BLaER1 treated with 17β-estradiol and CSF1 and Interleukin-3, amounts not matched to agents 10 nM and 100 nM (cell line): Measurements from ENCODE around the gene RPP25L.

ENCODE experiments used
- H3K27ac ChIP-seq, 11 experiments: shearing (Covaris generic); formaldehyde crosslinking; 2 replicates each; pipeline ENCODE4 v1.8.1; 2022
- H3K27me3 ChIP-seq, 11 experiments: shearing (Covaris generic); formaldehyde crosslinking; 2 replicates each; pipeline ENCODE4 v1.8.1; 2022
- H3K36me3 ChIP-seq, 11 experiments: shearing (Covaris generic); formaldehyde crosslinking; 2 replicates each; pipeline ENCODE4 v1.8.1; 2022
- H3K4me1 ChIP-seq, 10 experiments: shearing (Covaris generic); formaldehyde crosslinking; 2 replicates each; pipeline ENCODE4 v1.8.1; 2022
- H3K4me2 ChIP-seq, 11 experiments: shearing (Covaris generic); formaldehyde crosslinking; 2 replicates each; pipeline ENCODE4 v1.8.1; 2022
- H3K4me3 ChIP-seq, 10 experiments: shearing (Covaris generic); formaldehyde crosslinking; 2 replicates each; pipeline ENCODE4 v1.8.1; 2022
- H3K9ac ChIP-seq, 11 experiments: shearing (Covaris generic); formaldehyde crosslinking; 2 replicates each; pipeline ENCODE4 v1.8.1; 2022
- H3K9me3 ChIP-seq, 11 experiments: shearing (Covaris generic); formaldehyde crosslinking; replicated peaks in 1 of 11; 2 replicates each; pipeline ENCODE4 v1.8.1; 2022
- H4K20me1 ChIP-seq, 11 experiments: shearing (Covaris generic); formaldehyde crosslinking; 2 replicates each; pipeline ENCODE4 v1.8.1; 2022
- Cebpa-rat ChIP-seq, 11 experiments: shearing (Covaris generic); IDR thresholded peaks; 2 replicates each; pipeline ENCODE4 v1.8.1; 2022

Gene RPP25L

GRCh38 chr9:34652602-34653000 is 40.7 kb upstream of the RPP25L start:
- no peak for TF ChIP-seq Cebpa-rat (IDR thresholded peaks at IDR 0.05)
- H3K36me3 ChIP-seq, result peaks cover 29 to 40% (median 34%) of the 10 kb centered on the region in 11 experiments
- 0 out of 22 replicates have a peak overlapping the region, but pooled peaks of 1 of the 11 experiments have one; percentile 20 for H3K27ac ChIP-seq
- peaks cover 0 to 13% (median 6%) of the 10 kb centered on the region in 11 experiments; a peak in 11 of 22 replicates for H4K20me1 ChIP-seq
- H3K9me3 ChIP-seq, result no peaks in the 10 kb centered on the region
- no peak overlapping the region; a peak in 1 of 22 replicates for H3K9ac ChIP-seq
- H3K4me3 ChIP-seq, result no peak overlapping the region
- H3K4me2 ChIP-seq, result peak overlapping the region in 8 of 11 experiments; percentile 9 to 42 (median 28); a peak in 6 of 22 replicates
- peaks cover 22 to 39% (median 29%) of the 10 kb centered on the region in 10 experiments for H3K4me1 ChIP-seq
- H3K27me3 ChIP-seq, result no peaks in the 10 kb centered on the region

- Histone ChIP-seq H3K27ac (0 out of 22 replicates have a peak within 1 kb of the TSS, but pooled peaks of 1 of the 11 experiments have one; percentile 20), H3K4me1 (peaks cover 28 to 44% (median 34%) of the 10 kb centered on the region in 10 experiments), H3K36me3 (peaks cover 29 to 40% (median 34%) of the 10 kb centered on the region in 11 experiments), H4K20me1 (peaks cover 0 to 17% (median 11%) of the 10 kb centered on the region in 11 experiments; a peak in 11 of 22 replicates), H3K27me3 (no peaks in the 10 kb centered on the region), H3K9me3 (no peaks in the 10 kb centered on the region), H3K9ac (peak within 1 kb of the TSS in 2 of 11 experiments; percentile 10 to 15; a peak in 2 of 22 replicates), H3K4me2 (peak within 1 kb of the TSS in 9 of 11 experiments; percentile 9 to 42 (median 27); a peak in 10 of 22 replicates), H3K4me3 (no peak within 1 kb of the TSS)
- no peak for TF ChIP-seq Cebpa-rat (IDR thresholded peaks at IDR 0.05)
These were observed 40.1 kb upstream of the RPP25L start, which contains the start of gene IL11RA for GRCh38 chr9:34651876-34652601. TSS of gene IL11RA (plus strand) at chr9:34652185. CDS start at chr9:34655218, 3,033 bp downstream.

GRCh38 chr9:34651321-34651720 is 39.4 kb upstream of the RPP25L start:
- no peak overlapping the region for H3K27ac ChIP-seq
- no peak overlapping the region for H3K9ac ChIP-seq
- no peak overlapping the region for H3K4me3 ChIP-seq
- peaks cover 29 to 40% (median 34%) of the 10 kb centered on the region in 11 experiments for H3K36me3 ChIP-seq
- H3K4me2 ChIP-seq, result no peak overlapping the region
- H3K9me3 ChIP-seq, result no peaks in the 10 kb centered on the region
- H4K20me1 ChIP-seq, result peaks cover 0 to 17% (median 11%) of the 10 kb centered on the region in 11 experiments; a peak in 11 of 22 replicates
- no peaks in the 10 kb centered on the region for H3K27me3 ChIP-seq
- TF ChIP-seq Cebpa-rat (IDR thresholded peaks at IDR 0.05), result no peak
- H3K4me1 ChIP-seq, result peaks cover 29 to 45% (median 34%) of the 10 kb centered on the region in 10 experiments

DNA sequence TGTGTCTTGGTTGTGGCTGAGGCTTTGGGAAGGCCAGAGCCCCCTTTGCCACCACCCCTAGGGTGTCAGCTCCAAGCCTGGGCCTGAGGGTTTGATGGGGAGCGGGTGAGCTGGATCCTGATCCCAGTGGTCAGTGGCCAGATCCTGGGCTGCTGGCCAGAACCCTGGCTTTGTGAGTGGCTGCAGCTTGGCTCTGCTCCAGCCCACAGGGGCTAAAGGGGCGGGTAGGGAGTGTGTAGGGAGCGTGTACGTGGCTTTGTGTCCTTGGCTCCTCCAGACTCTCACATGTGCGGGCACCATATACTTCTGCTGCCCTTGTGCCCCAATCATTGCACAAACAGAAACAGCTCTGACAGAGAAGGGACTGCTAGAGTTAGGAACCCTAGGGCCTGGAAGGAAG is 38.9 kb upstream of the RPP25L start:
- Histone ChIP-seq H3K9me3 (no peaks in the 10 kb centered on the region), H4K20me1 (peaks cover 0 to 17% (median 11%) of the 10 kb centered on the region in 11 experiments; a peak in 11 of 22 replicates), H3K27ac (no peak overlapping the region), H3K27me3 (no peaks in the 10 kb centered on the region), H3K36me3 (peaks cover 29 to 40% (median 34%) of the 10 kb centered on the region in 11 experiments), H3K4me2 (no peak overlapping the region), H3K9ac (no peak overlapping the region), H3K4me1 (peaks cover 34 to 49% (median 39%) of the 10 kb centered on the region in 10 experiments), H3K4me3 (no peak overlapping the region)
- TF ChIP-seq Cebpa-rat (IDR thresholded peaks at IDR 0.05), result no peak

- Histone ChIP-seq H3K27ac (no peak overlapping the region), H3K27me3 (no peaks in the 10 kb centered on the region), H3K4me3 (0 out of 20 replicates have a peak overlapping the region, but pooled peaks of 1 of the 10 experiments have one; percentile 82), H3K9ac (no peak overlapping the region), H3K36me3 (peaks cover 29 to 40% (median 34%) of the 10 kb centered on the region in 11 experiments), H4K20me1 (peaks cover 0 to 17% (median 11%) of the 10 kb centered on the region in 11 experiments; a peak in 11 of 22 replicates), H3K4me2 (peak overlapping the region in 10 of 11 experiments; percentile 91 to 100 (median 98); a peak in 12 of 22 replicates), H3K4me1 (peaks cover 35 to 49% (median 39%) of the 10 kb centered on the region in 10 experiments), H3K9me3 (no peaks in the 10 kb centered on the region)
- TF ChIP-seq Cebpa-rat (IDR thresholded peaks at IDR 0.05), result no peak
These were observed 36.8 kb upstream of the RPP25L start for GRCh38 chr9:34648673-34649072.

DNA sequence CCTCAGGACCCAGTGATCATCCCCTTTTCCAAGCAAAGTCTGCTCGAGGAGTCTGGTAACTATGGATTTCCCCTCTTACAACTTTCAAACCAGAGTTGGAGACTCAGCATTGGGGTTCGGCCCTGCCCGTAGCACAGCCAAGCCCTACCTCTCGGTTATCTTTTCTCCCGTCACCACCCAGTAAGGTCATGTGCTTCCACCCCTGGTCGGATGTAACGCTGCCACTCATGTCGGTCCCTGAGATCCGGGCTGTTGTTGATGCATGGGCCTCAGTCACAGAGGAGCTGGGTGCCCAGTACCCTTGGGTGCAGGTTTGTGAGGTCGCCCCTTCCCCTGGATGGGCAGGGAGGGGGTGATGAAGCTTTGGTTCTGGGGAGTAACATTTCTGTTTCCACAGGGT is 35.8 kb upstream of the RPP25L start:
- Histone ChIP-seq H3K4me2 (peak overlapping the region; percentile 91 to 100 (median 98)), H3K36me3 (peaks cover 29 to 40% (median 34%) of the 10 kb centered on the region in 11 experiments), H3K4me1 (peaks cover 26 to 40% (median 29%) of the 10 kb centered on the region in 10 experiments), H3K4me3 (peak overlapping the region; percentile 68 to 83 (median 78)), H3K27me3 (no peaks in the 10 kb centered on the region), H3K9me3 (no peaks in the 10 kb centered on the region), H4K20me1 (peaks cover 0 to 17% (median 11%) of the 10 kb centered on the region in 11 experiments; a peak in 11 of 22 replicates), H3K9ac (peak overlapping the region; percentile 80 to 86 (median 84); a peak in 21 of 22 replicates), H3K27ac (peak overlapping the region in 8 of 11 experiments; percentile 74 to 83 (median 80); a peak in 10 of 22 replicates)
- no peak for TF ChIP-seq Cebpa-rat (IDR thresholded peaks at IDR 0.05)

DNA sequence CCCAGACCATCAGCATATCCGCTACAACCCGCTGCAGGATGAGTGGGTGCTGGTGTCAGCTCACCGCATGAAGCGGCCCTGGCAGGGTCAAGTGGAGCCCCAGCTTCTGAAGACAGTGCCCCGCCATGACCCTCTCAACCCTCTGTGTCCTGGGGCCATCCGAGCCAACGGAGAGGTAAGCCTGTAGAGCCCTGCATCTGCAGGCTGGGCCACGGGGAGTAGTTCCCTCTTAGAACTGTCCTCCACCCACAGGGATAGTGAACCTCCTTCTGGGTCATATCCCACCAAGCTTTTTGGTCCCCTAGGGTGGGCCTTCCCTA is 35.1 kb upstream of the RPP25L start:
- no peak for TF ChIP-seq Cebpa-rat (IDR thresholded peaks at IDR 0.05)
- Histone ChIP-seq H3K27me3 (no peaks in the 10 kb centered on the region), H4K20me1 (peaks cover 0 to 17% (median 11%) of the 10 kb centered on the region in 11 experiments; a peak in 11 of 22 replicates), H3K9me3 (no peaks in the 10 kb centered on the region), H3K4me1 (peaks cover 23 to 34% (median 27%) of the 10 kb centered on the region in 10 experiments), H3K27ac (peak overlapping the region; percentile 40 to 83 (median 77); a peak in 21 of 22 replicates), H3K36me3 (peaks cover 29 to 40% (median 34%) of the 10 kb centered on the region in 11 experiments), H3K9ac (peak overlapping the region; percentile 80 to 86 (median 84)), H3K4me2 (peak overlapping the region; percentile 91 to 100 (median 98)), H3K4me3 (peak overlapping the region; percentile 68 to 83 (median 78))

- peak within 1 kb of the TSS; percentile 91 to 100 (median 98) for H3K4me2 ChIP-seq
- H3K4me1 ChIP-seq, result peaks cover 20 to 33% (median 28%) of the 10 kb centered on the region in 10 experiments
- peaks cover 29 to 35% (median 34%) of the 10 kb centered on the region in 11 experiments for H3K36me3 ChIP-seq
- no peaks in the 10 kb centered on the region for H3K27me3 ChIP-seq
- peak within 1 kb of the TSS; percentile 40 to 83 (median 77); a peak in 21 of 22 replicates for H3K27ac ChIP-seq
- TF ChIP-seq Cebpa-rat (IDR thresholded peaks at IDR 0.05), result no peak
- peak within 1 kb of the TSS; percentile 68 to 83 (median 78) for H3K4me3 ChIP-seq
- H3K9ac ChIP-seq, result peak within 1 kb of the TSS; percentile 80 to 86 (median 84)
- H4K20me1 ChIP-seq, result peaks cover 0 to 17% (median 11%) of the 10 kb centered on the region in 11 experiments; a peak in 11 of 22 replicates
- H3K9me3 ChIP-seq, result no peaks in the 10 kb centered on the region
These were observed 34.5 kb upstream of the RPP25L start, which contains the start of gene GALT for GRCh38 chr9:34646211-34647083. TSS of gene GALT (plus strand) at chr9:34646675. CDS start at chr9:34646705, 30 bp downstream.
